Kidney tubule cell (primary cell): ENCODE results near the gene RASL10B.
"Not testable (repeated sequence)": the region's sequence is repeated elsewhere in the genome, so short reads cannot be mapped to it uniquely, and the experiment has no call there.

Experiments used
- DNase-seq: peaks from one replicate; pipeline ENCODE4 v3.0.0-alpha.2; 2018; ENCODE audit warnings: low spot score

Gene RASL10B

GRCh38 chr17:35742896-35743477 is 11.5 kb downstream of the RASL10B start:
- DNase-seq, result no peak

GRCh38 chr17:35743626-35744328 is 12.3 kb downstream of the RASL10B start:
- DNase-seq, result peak; percentile 29

- DNase-seq, result no peak
Measured at GRCh38 chr17:35744830-35745229, 13.4 kb downstream of the RASL10B start.

GRCh38 chr17:35745246-35745645 is 13.8 kb downstream of the RASL10B start:
- DNase-seq, result no peak

- DNase-seq, result no peak
Measured at GRCh38 chr17:35745749-35746320, 14.4 kb downstream of the RASL10B start.

GRCh38 chr17:35747540-35748017 is 16.1 kb downstream of the RASL10B start:
- peak; percentile 73 for DNase-seq

- peak; percentile 53 for DNase-seq
Measured at GRCh38 chr17:35748341-35748841, 17.0 kb downstream of the RASL10B start.

- DNase-seq, result no peak
Measured at GRCh38 chr17:35748979-35749378, 17.5 kb downstream of the RASL10B start.

GRCh38 chr17:35749560-35750412 is 18.3 kb downstream of the RASL10B start:
- DNase-seq, result no peak

GRCh38 chr17:35750526-35751395 is 19.3 kb downstream of the RASL10B start:
- DNase-seq, result no peak

- not testable (repeated sequence) for DNase-seq
Measured at GRCh38 chr17:35751541-35751940, 20.1 kb downstream of the RASL10B start.

- peak; percentile 24 for DNase-seq
Measured at GRCh38 chr17:35752471-35752870, 21.0 kb downstream of the RASL10B start.

GRCh38 chr17:35752945-35753764 is 21.7 kb downstream of the RASL10B start, which contains the start of gene GAS2L2:
Gene GAS2L2, minus strand, starts transcription at chr17:35753239. Its CDS starts 389 bp downstream, at chr17:35752850.
- DNase-seq, result no peak

- no peak for DNase-seq
Measured at GRCh38 chr17:35757243-35757642, 25.8 kb downstream of the RASL10B start.

- DNase-seq, result no peak
Measured at GRCh38 chr17:35760587-35760986, 29.1 kb downstream of the RASL10B start, which contains the start of gene C17orf50. Gene C17orf50, plus strand, starts transcription at chr17:35760887. Its CDS starts 55 bp downstream, at chr17:35760942.

- DNase-seq, result no peak
Measured at GRCh38 chr17:35761601-35762000, 30.2 kb downstream of the RASL10B start.

- no peak for DNase-seq
Measured at GRCh38 chr17:35763767-35764122, 32.3 kb downstream of the RASL10B start.

- DNase-seq, result peak; percentile 93
Measured at GRCh38 chr17:35764123-35764991, 32.9 kb downstream of the RASL10B start.

GRCh38 chr17:35765086-35765710 is 33.8 kb downstream of the RASL10B start:
- DNase-seq, result no peak
